ENCODE measurements around the gene CFAP92.

Gene CFAP92

DNA sequence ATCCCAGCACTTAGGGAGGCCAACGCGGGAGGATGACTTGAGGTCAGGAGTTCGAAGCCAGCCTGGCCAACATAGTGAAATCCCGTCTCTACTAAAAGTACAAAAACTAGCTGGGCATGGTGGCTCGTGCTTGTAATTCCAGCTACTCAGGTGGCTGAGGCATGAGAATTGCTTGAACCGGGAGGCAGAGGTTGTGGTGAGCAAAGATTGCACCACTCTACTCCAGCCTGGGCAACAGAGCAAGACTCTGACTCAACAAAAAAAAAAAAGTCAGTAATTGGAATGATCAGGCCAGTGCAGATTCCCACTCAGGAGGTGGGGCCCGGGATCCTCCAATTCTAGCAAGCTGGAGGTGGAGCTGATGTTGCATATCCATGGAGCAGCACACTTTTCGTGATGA is 5.6 kb downstream of the CFAP92 start:
- DNase-seq (ENCODE audit: low read depth in 3 of 3, low spot score in 1 of 3), result no peak

DNA sequence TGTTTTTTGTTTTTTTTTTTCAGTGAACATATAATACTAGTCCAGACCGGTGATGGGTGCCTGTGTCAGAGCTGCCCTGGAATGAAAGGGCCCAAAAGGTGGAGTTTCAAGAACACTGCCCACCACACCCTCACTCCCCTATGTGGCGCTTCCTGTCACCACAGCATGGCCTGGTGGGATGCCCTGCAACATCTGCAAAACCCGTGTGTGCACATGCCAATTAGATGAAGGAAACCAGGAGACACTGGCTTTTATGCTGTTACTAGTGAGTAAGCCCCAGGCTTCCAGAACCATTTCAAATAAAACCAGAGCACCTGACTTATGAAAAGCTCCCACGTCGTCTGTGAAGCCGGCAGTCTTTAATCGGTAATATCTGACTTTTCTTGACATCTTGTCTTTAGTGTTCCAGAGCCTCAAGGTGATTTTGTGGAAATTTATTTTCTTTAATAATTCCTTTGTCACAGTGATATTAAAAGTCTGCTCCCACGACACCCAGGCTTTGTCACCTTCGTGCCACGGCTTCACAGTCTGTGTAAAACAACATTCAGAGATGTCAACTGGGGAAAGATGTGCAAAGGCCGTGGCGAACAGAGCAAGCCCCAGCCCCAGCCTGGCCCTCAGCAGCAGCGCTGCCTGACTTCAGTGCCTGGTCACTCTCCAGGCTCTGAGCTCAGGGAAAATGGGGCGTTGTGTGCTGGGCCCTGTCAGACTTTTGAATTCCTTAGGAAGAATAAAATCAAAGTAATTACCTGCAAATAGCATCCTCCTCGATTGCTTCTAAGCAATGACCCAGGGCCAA is 6.4 kb downstream of the CFAP92 start:
- DNase-seq (ENCODE audit: low read depth in 3 of 3, low spot score in 1 of 3), result no peak

DNA sequence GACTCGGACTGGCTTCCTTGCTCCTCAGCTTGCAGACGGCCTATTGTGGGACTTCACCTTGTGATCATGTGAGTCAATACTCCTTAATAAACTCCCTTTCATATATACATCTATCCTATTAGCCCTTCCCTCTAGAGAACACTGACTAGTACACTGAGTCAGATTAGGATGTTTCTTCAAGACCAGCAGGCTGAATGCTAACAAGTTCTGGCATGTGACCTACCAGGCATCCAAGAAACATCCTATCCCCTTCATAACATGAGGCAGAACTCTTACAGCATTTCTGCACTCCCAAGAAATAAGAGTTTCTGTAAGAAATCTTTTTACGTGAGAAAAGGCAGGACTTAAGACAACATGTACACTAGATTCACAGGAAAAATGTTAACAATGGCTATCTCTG is 9.3 kb downstream of the CFAP92 start:
- no peak for DNase-seq (ENCODE audit: low read depth in 3 of 3, low spot score in 1 of 3)

DNA sequence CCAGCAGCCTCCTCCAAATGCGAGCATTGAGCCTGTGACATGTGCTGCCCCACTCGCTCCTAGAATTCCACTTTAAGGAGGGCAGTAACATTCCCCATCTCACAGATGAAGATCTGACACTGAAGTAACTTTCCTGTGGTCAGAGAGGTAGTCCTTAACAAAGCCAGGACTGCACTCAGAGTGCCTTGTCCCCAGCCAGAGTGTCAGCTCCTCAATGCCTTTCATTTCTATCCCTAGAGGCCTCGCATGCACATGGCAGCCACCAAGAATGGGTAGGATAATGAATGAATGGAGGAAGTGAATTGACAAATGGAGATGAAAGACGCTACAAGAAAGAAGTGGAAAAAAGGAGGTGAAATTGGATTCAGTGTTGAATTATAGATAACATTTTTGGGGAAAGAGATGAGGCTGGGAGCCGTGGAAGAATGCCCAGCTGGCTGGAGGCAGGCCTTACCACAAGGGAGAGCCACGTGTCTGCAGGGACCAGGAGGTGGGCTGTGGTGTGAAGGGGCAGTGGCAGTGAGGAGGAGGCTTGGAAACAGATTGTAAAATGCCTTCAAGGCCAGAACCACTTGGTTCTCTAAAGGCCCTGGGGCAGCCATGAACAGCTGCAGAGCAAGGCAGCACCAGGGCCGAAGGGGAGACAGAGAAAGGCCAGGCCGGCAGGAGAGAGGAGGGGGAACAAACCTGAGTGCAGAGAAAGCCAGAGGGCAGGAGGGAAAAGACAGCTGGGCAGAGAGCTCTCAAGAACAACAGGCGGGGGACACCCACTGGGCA is 10.4 kb downstream of the CFAP92 start:
- DNase-seq (ENCODE audit: low read depth in 3 of 3, low spot score in 1 of 3), result no peak

DNA sequence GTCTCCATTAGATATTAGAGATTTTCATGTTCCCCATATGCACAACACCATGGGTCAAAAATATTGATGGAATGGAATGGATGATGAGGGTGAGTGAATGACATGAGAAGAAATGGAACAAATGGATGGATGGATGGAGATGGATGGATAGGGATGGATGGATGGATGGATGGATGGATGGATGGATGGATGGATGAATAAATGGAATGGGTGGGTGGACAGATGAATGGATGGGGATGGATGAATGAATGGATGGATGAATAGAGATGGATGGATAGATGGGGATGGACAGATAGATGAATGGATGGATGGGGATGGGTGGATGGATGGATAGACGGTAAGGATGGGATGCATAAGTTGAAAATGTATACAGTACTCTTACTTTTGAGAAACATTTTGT is 18.6 kb downstream of the CFAP92 start:
- DNase-seq (ENCODE audit: low read depth in 3 of 3, low spot score in 1 of 3), result no peak

DNA sequence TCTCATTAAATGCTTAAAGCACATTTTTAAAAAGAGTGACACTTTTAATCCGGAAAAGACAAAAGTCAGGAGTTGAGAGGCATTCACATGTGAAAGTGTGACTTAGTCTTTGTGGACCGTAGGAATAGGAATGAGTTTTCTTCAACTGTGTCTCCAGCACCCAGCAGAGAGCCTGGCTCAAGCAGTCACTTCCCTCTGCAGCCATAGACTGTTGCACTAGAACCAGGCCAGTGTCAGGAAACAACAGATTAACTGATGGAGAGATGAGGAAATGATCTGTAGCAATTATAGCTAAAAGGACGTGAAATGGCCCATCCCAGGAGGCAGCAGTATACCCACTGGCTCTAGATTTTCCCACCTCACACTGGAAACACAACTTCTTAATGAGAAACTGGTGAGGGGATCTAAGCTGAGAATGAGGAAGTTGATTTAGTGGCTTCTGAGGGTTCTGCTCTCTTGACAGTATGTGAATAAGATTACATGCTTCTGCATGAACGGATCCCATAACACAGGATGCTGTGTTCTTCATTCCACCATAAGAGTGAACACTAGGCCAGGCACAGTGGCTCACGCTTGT is 19.8 kb downstream of the CFAP92 start:
- no peak for DNase-seq (ENCODE audit: low read depth in 3 of 3, low spot score in 1 of 3)

DNA sequence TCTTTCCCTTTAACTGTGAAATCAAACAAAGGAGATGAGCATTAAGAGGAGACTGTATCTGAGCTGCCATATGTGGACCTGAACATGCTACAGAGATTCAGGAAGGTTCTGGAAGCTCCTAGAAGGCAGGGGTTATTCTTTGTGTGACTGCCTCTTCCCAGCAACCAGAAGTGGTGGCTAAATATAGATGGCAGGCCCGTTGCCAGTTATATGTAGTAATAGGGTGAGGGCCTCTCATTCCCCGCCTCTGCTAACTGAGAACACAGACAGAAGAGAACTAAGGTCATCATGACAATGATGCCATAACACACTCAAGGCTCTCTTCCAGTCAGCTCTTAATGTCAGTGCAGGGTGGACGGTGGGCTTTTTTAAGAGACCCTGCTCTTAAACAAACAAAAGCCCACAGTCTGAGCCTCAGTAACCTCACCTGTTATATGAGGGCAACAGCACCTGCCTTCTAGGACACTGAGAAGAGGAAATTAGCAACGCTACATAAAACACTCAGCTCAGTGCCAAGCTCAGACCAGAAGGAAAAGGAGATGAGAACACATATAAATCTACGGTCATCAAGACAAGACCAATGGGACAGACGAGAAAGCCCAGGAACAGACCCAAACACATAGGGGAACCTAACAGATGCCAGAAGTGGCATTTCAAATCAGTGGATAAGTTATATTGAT is 22.3 kb downstream of the CFAP92 start:
- no peak for DNase-seq (ENCODE audit: low read depth in 3 of 3, low spot score in 1 of 3)

DNA sequence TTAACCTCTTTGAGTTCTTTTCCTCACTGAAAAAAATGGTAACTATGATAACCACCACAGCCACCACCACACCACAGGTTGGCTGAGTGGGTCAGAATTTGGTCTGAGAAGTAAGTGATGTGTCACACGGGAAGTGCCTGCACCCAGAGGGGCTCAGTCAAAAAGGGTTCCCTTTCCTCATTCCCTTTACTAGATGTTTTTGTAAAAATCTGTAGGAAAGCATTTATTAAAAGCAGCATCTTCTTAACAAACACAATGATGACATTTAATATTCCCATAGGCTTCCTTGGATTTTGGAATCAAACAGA is 23.2 kb downstream of the CFAP92 start:
- DNase-seq (ENCODE audit: low read depth in 3 of 3, low spot score in 1 of 3), result no peak

DNA sequence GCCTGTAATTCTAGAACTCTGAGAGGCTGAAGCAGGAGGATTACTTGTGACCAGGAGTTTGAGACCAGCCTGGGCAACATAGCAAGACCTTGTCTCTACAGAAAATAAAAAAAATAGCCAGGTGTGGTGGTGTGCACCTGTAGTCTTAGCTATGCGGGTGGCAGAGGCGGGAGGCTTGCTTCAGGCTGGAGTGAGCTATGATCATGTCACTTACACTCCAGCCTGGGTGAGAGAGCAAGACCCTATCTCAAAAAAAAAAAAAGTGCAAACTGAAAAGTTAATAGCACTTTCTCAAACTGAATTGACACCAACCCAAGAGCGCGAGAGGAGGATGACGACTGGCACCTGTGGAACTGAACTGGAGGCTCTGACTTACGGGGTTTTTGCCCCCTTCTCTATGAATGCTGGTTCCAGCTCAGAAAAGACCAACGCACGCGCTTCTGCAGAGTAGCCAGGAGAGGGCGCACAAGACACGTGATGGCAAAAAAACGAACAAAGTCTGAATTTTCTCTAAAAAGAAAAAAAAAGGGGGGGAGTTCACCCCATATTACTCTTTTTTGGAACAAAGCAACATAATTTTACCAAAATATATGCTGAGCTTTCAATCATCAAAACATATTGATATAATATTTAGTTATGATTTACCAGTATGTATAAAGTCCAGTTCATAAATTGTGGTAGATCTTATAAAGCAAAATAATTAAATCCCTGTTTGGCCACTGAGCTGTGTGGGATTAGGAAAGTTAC is 23.7 kb downstream of the CFAP92 start:
- DNase-seq (ENCODE audit: low read depth in 3 of 3, low spot score in 1 of 3), result peak in 2 of 3 donors; percentile 46

DNA sequence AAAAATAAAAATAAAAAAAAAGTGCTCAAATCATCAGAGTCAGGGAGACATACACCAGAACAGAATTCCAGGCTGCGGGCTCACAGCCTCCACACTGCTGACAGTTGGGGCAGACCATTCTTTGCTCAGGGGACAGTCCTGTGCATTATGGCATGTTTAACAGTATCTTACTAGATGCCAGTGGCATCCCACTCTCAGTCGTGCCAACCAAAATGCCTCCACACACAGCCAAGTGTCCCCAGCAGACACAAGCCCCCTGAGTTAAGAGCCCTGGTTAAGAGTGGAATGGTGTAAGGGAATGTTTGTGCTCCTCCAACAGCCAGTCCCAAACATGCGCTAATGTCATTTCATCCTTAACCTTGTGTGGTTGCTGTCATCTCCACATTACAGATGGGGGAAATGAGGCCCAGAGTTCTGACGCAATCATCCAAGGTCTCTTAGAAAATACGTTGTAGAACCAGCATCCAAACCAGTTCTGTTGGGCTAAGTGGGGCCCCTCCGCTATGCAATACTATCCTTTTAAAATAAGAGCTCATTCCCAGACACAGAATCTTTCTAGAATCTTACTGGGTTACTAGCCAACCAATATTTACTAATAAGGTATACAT is 26.0 kb downstream of the CFAP92 start:
- DNase-seq (ENCODE audit: low read depth in 3 of 3, low spot score in 1 of 3), result no peak

DNA sequence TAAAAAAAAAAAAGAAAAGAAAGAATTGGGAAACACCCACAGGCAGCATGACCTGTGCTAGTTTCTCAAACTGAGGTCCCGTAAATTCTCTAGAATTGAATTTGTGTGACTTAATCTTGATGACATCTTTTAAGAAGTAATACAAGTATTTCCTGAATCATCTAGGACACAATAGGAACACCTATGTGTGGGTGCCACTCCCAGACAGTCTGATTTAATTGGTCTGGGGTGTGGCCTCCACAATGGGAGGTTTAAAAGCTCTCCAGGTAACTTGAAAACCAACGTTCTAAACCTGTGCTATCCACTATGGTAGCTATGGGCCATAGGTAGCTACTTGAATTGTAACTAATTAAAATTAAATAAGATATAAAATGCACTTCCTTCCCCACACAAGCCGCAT is 28.1 kb downstream of the CFAP92 start:
- DNase-seq (ENCODE audit: low read depth in 3 of 3, low spot score in 1 of 3), result no peak

DNA sequence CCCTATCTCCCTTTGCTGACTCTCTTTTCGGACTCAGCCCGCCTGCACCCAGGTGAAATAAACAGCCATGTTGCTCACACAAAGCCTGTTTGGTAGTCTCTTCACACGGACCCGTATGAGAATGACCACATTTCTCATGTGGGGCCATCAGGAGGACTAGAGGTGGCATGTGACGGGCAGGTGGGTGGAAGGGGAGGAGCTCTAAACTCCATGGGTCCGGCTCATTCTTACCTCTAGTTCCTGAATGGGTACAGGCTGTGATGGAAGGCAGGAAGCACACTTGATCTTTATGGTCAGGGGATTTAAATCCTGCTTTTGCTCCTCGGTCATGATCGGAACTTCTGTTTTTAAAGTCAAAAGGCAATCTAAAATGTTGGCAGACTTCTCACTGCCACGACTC is 28.6 kb downstream of the CFAP92 start:
- DNase-seq (ENCODE audit: low read depth in 3 of 3, low spot score in 1 of 3), result no peak

DNA sequence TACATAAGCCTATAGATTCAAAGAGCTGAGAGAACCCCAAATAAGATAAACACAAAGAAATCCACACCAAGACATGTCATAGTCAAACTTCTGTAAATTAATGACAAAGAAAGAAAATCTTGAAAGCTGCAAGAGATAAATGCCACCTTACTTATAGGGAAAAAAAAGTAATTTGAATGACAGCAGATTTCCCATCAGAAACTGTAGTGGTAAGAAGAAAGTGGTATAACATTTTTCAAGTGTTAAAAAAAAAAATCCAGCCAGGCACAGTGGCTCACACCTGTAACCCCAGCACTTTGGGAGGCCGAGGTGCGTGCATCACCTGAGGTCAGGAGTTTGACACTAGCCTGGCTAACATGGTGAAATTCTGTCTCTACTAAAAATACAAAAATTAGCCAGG is 37.4 kb downstream of the CFAP92 start:
- DNase-seq (ENCODE audit: low read depth in 3 of 3, low spot score in 1 of 3), result no peak

DNA sequence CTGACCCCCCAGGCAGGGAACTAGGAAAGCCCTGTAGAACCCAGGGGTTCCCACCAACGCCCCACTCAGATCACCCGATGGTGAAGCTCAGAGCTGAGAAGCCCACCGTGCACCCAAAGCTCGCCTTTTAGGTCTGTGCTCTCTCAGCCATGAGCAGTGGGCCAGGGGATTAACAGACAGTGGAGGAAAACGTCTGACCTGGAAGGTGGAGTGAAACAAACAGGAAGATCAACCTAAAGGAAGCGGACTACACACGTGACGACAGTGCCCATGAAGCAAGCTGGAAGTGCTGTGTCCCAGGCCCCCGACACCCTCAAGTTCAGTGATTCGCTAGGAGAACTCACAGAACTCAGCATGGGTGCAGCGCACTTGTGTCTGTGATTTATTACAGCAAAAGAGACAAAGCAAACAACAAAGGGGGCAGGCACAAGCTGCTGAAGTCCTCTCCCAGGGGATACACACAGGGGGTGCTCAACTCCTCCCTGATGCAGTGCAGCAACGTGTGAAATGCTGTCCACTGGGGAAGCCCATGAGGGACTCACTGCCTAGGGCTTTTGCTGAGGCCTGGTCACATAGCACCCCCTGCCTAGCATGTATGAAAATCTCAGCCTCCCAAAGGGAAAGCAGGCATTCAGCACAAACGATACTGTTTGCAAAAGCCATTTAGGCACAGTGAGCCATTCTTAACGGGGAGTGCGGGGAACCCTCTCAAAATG is 43.5 kb downstream of the CFAP92 start:
- no peak for DNase-seq (ENCODE audit: low read depth in 3 of 3, low spot score in 1 of 3)

DNA sequence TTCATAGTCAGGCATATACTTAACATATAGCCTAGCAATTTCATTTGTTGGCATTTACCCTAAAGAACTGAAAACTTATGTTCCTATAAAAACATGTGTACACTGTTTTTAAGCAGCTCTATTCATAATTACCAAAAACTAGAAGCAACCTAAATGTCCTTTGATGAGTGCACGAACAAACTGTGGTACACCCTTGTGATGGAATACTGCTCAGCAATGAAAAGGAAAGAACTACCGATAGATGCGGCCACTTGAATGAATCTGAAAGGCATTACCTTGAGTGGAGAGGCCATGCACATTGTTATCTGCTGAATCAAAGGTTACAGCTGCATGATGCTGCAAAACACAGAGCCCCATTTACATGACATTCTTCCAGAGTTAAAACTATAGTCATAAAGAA is 44.7 kb downstream of the CFAP92 start:
- no peak for DNase-seq (ENCODE audit: low read depth in 3 of 3, low spot score in 1 of 3)

DNA sequence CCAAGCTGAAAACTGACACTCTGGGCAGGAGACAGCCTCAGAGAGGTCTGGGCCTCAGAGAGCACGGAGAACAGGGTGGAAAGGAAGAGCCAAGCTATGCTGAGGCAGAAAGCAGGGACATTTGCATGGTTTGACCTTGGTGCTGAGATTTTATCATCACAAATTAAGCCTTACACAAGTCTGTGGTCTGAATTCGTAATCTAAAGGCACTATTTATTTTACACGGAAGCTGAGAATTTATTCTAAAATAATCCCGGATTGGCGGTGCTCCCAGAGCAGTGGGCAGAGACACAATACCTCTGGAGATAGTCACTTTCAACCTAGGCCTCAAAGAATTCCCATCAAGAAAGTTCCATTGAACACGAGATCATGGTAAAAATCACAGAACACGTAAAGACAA is 47.5 kb downstream of the CFAP92 start:
- no peak for DNase-seq (ENCODE audit: low read depth in 3 of 3, low spot score in 1 of 3)

DNA sequence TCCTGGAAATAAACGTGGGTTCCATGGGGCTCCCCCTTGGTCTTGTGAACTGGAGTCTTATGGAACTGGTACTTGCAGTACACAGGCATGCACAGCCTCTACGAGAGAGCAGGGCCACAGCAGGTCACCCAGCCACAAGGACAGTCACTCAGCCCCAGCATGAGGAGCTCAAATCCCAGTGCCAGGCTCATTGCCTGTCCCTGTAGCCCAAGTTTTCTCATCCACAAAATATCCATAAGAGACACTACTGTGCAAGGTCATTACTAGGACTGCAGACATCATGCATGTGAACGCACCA is 48.0 kb downstream of the CFAP92 start:
- no peak for DNase-seq (ENCODE audit: low read depth in 3 of 3, low spot score in 1 of 3)

DNA sequence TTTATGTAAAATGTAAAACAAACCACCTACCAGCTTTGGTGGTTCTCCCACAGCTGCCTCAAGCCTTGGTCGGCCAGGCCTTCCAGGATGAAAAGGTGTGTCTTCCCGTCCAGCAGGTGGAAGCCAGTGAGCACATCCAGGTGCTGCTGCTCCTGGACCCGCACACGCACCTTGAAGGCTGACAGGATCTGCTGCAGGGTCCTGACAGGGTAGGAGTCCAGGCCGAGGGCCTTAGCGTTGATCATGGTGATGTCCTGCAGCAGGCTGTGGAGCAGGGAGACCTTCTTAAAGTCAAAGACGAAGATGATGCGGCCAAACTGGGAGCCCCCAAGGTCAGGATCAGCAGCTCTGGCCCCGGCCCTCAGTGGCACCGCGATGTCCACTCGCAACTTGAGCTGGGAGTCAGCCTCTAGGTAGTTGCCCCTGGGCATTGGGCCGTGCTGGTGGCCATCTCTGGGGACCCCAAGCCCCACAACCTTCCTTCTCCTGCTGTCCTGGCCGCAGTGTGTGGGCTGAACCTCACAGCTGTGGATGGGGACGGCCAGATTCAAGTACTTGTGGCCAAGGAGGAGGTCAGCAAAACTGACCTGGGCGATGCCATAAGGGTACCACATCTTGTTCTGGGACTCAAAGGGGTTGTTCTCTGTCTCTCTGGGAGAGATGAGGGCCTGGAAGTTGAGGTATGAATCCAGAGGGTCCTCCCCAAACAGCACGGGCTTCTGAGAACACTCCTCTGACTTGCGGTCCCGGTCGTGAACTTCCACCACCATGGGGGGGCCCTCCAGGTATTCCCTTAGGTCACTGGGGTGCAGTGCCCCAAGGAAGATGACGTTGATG is 48.6 kb downstream of the CFAP92 start:
- DNase-seq (ENCODE audit: low read depth in 3 of 3, low spot score in 1 of 3), result no peak

DNA sequence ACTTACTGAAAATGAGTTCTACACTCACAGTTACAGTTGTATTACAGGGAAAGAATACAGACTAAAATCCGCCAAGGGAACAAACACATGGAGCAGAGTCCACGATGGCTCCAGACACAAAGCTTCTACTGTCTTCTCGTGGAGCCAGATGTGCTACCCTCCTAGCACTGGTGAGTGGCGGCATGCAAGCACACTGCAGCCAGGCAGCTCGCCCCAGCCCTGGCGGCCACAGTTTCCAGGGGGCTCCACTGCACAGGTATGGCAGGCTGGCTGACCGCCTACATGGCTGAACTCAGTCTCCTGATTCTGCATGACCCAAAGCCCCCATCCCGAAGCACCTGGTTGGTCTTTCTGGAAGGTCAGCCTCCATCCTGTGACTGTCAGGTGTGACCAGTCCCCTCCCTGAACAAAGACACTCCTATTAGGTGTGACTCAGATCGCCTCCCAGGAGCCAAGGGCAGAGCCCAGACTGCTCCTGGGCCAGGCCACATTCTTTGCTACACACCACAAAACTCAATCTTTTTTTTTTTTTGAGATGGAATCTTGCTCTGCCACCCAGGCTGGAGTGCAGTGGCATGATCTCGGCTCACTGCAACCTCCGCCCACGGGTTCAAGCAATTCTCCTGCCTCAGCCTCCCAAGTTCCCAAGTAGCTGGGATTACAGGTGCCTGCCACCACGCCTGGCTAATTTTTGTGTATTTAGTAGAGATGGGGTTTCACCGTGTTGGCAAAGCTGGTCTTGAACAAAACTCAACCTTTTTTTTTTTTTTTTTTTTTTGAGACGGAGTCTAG is 51.5 kb downstream of the CFAP92 start:
- DNase-seq (ENCODE audit: low read depth in 3 of 3, low spot score in 1 of 3), result no peak
